AG09319 (cell line): ENCODE data around the gene STK32C.
"Not testable (repeated sequence)": the region's sequence is repeated elsewhere in the genome, so short reads cannot be mapped to it uniquely, and the experiment has no call there.

Source experiments
- DNase-seq: peaks from one replicate; pipeline ENCODE4 v3.0.0-alpha.2; 2010; ENCODE audit warnings: low read depth; ENCODE audit errors: extremely low read depth
- CTCF ChIP-seq: IDR thresholded peaks from 2 replicates; pipeline ENCODE4 v1.5.1; 2011; ENCODE audit warnings: low read depth, mild to moderate bottlenecking, inconsistent platforms, low read length, moderate library complexity

STK32C gene

GRCh38 chr10:132326344-132326889 is 18.7 kb upstream of the STK32C start:
- no peak for TF ChIP-seq CTCF
- DNase-seq, result no peak

- no peak for DNase-seq
- TF ChIP-seq CTCF, result no peak
These were observed 16.4 kb upstream of the STK32C start for GRCh38 chr10:132324186-132324585.

- DNase-seq, result no peak
- peak; percentile 38 for TF ChIP-seq CTCF
These were observed 14.9 kb upstream of the STK32C start for GRCh38 chr10:132322586-132323048.

- no peak for TF ChIP-seq CTCF
- no peak for DNase-seq
These were observed 14.0 kb upstream of the STK32C start for GRCh38 chr10:132321726-132322125.

GRCh38 chr10:132320654-132321469 is 13.1 kb upstream of the STK32C start:
- DNase-seq, result no peak
- no peak for TF ChIP-seq CTCF

- no peak for TF ChIP-seq CTCF
- DNase-seq, result peak; percentile 70
These were observed 12.3 kb upstream of the STK32C start for GRCh38 chr10:132319853-132320653.

- DNase-seq, result not testable (repeated sequence)
These were observed 9.7 kb upstream of the STK32C start for GRCh38 chr10:132317477-132317876.
